T1000 (cell line): ENCODE results near the gene KCNIP4.

Experiments used
- DNase-seq: peaks from one replicate; lab custom pipeline; 2025; ENCODE audit warnings: mixed read lengths; lab: John Stamatoyannopoulos, UW

KCNIP4 gene

GRCh38 chr4:21763855-21764254, 184.7 kb downstream of the KCNIP4 start:
- no peak for DNase-seq

GRCh38 chr4:21757248-21757647, 191.3 kb downstream of the KCNIP4 start:
- no peak for DNase-seq

GRCh38 chr4:21753084-21753760, 195.3 kb downstream of the KCNIP4 start:
- no peak for DNase-seq

- DNase-seq = no peak
Measured at GRCh38 chr4:21752616-21753015, 196.0 kb downstream of the KCNIP4 start.

- no peak for DNase-seq
Measured at GRCh38 chr4:21749924-21750323, 198.6 kb downstream of the KCNIP4 start.

GRCh38 chr4:21749412-21749811, 199.2 kb downstream of the KCNIP4 start:
- no peak for DNase-seq

- peak; percentile 31 for DNase-seq
Measured at GRCh38 chr4:21744046-21744445, 204.5 kb downstream of the KCNIP4 start.

- no peak for DNase-seq
Measured at GRCh38 chr4:21742326-21742725, 206.2 kb downstream of the KCNIP4 start.

- DNase-seq = no peak
Measured at GRCh38 chr4:21738821-21739220, 209.8 kb downstream of the KCNIP4 start.

- DNase-seq = no peak
Measured at GRCh38 chr4:21735866-21736265, 212.7 kb downstream of the KCNIP4 start.

GRCh38 chr4:21733894-21734630, 214.5 kb downstream of the KCNIP4 start:
- no peak for DNase-seq

- DNase-seq = no peak
Measured at GRCh38 chr4:21728304-21728703, 220.3 kb downstream of the KCNIP4 start.

GRCh38 chr4:21726255-21726815, 222.2 kb downstream of the KCNIP4 start:
- DNase-seq = no peak

GRCh38 chr4:21722157-21722839, 226.3 kb downstream of the KCNIP4 start:
- no peak for DNase-seq

- DNase-seq = no peak
Measured at GRCh38 chr4:21716531-21716930, 232.0 kb downstream of the KCNIP4 start.

- no peak for DNase-seq
Measured at GRCh38 chr4:21710179-21710835, 238.3 kb downstream of the KCNIP4 start.

- no peak for DNase-seq
Measured at GRCh38 chr4:21709761-21710160, 238.8 kb downstream of the KCNIP4 start.

GRCh38 chr4:21709031-21709430, 239.5 kb downstream of the KCNIP4 start:
- no peak for DNase-seq

GRCh38 chr4:21699446-21699845, 249.1 kb downstream of the KCNIP4 start:
- DNase-seq = no peak

- DNase-seq = no peak
Measured at GRCh38 chr4:21697583-21697982, 251.0 kb downstream of the KCNIP4 start.

- DNase-seq = no peak
Measured at GRCh38 chr4:21695141-21695540, 253.4 kb downstream of the KCNIP4 start.

GRCh38 chr4:21692241-21692640, 256.3 kb downstream of the KCNIP4 start:
- no peak for DNase-seq
